HG03521 (cell line): ENCODE data around the gene DIAPH1.
"Not testable (repeated sequence)": the region's sequence is repeated elsewhere in the genome, so short reads cannot be mapped to it uniquely, and the experiment has no call there.

Source experiments
- ATAC-seq: cut with Tn5 transposase; IDR thresholded peaks from one replicate; pipeline ENCODE4 v1.9.1; 2021; ENCODE audit warnings: mild to moderate bottlenecking, moderate library complexity; ENCODE audit not compliant: unreplicated experiment

The DIAPH1 gene

DNA sequence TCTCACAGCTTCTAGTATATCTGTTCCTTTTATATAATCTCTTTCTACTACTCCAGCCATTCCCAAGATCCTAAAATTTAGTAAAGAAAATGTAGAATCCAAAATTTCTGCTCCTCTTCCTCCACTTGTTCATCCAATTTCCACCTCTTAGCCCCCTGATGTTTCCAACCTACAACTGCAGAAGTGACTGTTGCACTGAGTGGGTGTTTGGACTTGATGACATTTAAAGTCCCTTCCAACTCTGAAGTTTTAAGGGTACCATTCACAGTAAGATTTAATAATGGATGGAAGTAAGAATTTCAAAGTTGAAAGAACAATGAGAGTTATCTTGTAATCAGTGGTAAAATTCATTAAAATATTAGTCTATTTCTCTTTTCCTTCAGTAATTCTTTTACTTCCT is 5.5 kb downstream of the DIAPH1 start:
- no peak for ATAC-seq

DNA sequence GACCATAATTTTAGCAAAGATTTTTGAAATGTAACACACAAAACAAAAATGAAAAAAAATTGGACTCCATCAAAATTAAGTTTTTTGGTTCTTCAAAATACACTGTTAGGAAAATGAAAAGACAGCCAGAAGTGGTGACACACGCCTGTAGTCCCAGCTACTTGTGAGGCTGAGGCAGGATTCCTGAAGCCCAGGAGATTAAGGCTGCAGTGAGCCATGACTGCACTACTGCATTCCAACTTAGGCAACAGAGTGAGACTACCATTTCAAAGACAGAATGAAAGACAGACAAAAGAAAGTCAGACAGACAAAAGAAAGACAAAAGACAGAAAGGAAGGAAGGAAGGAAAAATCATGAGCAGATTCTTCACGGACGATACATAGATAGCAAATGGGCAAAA is 7.5 kb downstream of the DIAPH1 start:
- no peak for ATAC-seq

DNA sequence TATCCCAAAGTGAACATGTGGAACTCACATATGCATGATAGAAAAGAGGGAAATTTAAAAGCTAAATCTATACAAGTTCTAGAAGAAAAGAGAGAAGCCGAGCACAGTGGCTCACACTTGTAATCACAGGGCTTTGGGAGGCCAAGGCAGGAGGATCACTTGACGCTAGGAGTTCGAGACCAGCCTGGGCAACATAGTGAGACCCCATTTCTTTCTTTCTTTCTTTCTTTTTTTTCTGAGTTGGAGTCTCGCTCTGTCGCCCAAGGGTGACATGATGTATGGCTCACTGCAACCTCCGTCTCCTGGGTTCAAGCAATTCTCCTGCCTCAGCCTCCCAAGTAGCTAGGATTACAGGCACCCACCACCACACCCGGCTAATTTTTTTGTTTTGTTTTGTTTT is 8.9 kb downstream of the DIAPH1 start:
- ATAC-seq, result not testable (repeated sequence)

DNA sequence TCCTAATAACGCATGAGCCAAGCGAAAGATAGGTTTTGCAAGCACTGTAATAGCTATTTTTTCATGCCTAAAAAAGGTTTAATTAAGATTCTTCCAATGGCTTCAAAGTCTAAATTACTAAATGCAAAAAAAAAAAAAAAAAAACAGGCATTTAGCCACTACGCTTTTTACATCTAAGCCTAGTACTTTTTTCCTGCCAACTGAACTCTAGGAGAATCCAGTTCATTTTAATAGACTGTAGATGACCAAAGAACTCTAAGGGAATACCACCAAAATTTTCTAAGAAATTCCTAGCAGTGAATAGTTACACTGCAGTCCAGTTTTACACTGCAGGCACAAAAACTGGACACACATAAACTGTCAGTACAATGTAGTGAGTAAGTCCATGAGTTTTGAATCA is 9.8 kb downstream of the DIAPH1 start:
- ATAC-seq, result no peak

DNA sequence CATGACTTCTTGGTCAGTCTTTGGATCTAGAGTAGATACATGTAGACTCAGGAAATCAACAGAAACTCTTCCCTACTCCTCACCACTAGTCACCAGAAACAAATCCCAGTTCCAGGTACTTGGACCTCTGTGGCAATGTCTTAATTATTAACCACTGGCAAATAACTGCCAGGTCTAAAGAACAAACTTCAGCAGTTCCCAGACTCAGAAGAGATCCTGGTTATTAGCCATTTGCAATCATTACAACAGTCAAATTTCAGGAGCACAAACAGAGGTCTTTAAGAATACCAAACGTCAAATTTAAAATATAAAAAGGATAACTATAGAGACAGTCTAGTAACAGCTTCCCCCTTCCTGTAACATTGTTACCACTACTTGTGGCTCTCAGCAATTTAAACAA is 10.2 kb downstream of the DIAPH1 start:
- ATAC-seq, result no peak

DNA sequence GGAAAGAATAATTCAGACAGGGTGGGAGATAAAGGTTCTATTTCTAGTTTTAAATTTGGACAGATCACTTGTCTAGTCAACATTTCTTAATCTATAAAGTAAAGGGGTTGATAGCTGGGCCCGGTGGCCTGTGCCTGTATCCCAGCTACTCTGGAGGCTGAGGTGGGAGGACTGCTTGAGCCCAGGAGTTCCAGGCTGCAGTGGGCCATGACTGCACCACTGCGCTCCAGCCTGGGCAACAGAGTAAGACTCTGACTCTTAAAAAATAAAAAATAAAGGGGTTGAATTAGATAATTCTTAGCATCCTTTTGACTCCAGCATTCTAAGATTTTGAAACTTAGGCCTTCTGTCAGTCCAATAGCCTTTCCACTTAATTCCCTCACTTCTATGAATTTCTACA is 10.8 kb downstream of the DIAPH1 start:
- no peak for ATAC-seq

DNA sequence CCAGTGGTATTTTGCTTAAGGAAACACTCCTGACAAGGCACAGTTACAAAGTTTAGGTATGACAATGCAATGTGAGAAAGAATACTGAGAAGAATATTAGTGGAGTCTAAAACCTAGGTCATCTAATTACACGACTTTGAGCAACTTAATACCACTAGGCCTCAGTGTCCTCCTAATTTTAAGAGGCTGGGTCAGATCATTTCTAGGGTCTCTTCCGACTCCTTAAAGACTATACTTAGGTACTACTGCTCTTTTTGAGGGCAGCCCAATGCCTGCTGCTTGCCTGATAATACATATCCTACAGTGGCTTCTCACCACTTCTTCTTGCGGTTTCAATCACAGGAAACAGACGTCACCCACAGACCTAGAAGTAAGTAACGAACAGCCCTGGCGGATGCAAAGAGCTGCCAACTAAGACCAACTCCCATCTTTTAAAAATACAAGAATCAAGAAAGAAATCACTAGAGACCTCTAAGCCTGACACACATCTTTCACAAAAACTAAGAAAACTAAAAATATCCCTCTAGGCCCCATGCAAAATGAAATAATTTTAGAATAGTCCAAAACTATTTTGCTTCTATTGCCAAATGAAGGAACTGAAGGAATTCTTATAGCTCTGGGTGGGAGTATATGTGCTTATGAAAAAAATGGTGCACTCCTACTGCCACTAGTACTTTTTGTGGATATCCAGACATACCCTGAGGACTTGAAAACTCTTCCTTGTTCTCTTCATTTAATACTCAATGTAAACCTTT is 13.1 kb downstream of the DIAPH1 start:
- peak; percentile 93 for ATAC-seq

DNA sequence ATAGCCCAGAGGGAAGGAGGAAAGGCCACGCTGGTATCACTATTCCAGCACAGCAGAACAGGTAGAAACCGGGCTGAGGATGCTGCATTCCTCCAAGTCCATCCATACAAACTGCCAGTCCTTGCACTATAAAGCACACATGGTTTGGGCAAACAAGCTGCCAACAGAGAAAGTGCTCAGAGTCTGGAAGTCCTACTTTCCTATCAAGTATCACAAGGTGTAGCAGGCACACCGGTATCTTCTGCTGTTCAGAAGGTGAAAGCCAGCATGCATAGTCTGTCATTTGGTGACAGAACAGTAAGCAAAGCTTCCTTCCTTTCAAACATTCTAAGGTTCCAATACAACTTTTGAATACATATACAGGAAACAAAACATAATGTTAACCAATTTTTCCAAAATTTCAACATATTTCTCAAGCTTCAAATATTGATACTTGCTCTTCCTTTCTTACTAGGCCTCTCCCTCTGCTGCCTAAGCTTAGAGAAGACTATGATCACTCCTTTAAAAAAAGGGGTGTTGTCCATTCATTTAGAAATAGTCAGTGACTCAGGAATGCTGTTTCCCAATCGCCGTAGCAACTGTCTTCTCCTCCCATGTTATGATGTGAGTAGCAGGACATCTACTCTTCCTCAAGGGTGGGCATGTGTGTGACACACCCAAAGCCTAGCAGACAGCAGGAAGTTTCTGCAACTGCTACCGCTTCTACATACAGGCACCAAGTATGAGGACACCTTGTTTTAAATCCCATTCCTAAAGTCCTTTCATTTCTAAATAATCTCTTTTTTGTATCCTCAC is 14.7 kb downstream of the DIAPH1 start:
- no peak for ATAC-seq

DNA sequence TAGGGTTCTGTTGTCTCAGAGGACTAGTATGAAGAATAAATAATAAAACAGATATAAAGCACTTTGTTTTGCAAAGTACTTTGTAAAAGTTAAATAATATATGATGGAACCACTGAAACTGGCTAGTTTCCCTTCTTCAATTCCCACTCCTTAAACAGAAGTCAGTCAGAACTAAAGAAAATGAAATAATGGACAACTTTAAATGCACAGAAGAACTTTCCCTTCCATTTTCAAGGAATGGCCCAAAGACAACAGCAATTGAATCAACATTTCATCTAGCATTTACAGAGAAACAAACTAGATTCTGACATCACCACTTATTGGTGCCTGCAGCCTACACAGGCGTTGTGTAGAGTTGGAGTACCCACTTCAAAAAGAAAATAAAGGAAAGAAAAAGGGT is 16.2 kb downstream of the DIAPH1 start:
- ATAC-seq, result no peak

DNA sequence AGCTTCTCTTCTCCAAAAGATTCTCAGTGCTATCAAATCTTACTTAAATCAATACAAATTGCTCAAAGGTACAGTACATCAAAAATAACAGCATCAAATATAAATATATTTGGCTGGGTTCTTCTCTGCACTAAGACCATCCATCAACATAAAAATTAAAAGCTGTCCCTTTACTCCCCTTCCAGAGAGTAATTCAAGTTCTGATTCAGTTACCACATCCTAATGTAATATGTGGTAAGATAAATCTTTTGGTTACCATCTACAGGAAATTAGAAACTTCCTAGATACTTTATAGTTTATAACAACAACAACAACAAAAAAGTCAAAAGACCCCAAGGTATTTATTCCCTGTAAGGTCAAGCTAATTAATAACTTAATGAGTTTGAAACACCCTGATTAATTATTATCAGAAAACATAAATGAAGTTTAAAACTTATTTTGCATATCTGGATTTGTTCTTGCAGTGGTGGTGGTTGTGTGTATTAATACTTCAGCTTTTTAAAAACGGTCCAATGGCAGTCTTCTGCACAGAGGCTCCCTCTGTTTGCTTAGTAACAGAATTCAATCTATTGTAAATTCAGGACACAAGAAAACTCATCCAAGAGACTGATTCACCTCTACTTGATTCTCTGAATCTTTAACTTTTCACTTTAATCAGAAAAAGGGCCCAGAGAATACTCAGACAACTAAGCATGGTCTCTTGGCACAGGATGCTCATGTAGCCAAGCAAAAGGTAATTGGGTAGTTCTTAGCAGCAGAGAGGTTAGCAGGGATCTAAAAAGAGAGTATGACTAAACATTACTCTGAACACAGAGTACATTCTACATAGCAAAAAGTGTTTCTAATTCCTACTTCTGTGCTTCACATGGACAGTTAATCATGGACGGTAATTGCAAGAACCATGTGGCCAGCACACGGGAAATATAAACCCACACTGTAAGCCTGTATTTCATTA is 20.1 kb downstream of the DIAPH1 start:
- ATAC-seq, result no peak

DNA sequence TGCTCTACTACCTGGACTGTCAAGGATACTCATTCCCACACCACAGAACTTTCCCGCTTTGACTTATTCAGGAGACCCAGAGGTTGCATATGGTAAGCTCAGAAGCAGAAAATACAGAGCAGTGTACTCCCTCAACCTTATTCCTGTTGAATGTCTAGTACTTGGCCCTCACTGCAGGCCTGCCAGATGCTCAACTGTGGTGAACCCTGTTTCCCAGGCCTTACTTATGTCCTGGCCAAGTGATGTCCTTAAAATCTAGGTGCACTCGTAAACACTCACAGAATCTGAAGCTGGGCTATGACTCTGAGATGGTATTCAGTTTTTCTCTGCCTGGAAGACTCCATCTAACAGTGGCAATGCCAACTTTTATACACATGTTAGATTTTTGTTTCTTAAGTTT is 21.0 kb downstream of the DIAPH1 start:
- ATAC-seq, result no peak

DNA sequence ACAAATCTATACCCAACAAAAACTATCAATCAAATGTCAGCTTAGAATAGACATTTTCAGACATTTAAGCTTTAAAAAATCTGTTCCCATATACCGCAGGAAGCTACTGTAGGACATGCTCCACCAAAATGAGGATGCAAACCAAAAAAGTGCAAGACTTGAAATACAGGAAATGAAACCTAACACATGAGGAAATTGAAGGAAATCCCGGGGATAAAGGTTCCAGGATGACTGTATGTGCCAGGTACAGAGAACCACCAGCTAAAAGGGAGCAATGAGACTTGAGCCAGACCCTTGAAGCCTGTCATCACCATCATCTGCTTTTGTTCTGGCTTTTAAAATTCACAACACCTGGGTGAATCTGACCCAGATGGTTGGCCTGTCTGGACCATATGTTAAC is 21.4 kb downstream of the DIAPH1 start:
- no peak for ATAC-seq

DNA sequence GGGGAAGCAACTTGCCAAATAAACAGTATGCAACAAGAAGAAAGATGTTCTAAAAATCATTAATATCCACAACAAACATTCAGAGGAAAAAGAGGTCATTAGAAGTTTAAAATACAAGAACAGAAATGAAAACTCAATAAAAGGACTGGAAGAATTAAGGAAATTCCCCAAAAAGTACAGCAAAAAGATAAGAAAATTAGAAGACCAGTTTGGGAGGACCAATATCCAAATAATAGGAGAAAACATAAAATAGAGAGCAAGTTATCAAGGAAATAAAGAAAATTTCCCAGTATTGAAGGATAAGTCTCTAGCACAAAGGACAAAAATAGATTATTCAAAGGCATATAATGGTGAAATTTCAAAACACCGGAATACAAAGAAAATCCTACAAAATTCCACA is 21.9 kb downstream of the DIAPH1 start:
- no peak for ATAC-seq

DNA sequence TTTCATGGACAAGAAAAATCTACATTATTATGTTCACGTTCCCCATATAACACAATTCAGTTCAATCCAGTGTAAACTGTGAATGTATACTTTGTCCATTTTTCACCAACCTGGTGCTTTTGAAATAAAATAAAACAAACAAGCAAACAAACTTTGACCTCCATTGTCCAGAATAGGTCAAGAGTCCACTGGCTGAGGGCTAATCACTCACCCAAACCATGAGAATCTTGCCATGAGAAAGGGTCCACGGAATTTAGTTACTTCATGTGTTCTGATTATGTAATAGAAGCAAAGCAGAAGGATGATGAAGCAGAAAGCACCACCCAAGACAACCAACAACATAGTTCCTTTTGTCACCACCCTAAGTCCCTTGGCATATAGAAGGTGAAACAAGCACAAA is 28.7 kb downstream of the DIAPH1 start:
- no peak for ATAC-seq

DNA sequence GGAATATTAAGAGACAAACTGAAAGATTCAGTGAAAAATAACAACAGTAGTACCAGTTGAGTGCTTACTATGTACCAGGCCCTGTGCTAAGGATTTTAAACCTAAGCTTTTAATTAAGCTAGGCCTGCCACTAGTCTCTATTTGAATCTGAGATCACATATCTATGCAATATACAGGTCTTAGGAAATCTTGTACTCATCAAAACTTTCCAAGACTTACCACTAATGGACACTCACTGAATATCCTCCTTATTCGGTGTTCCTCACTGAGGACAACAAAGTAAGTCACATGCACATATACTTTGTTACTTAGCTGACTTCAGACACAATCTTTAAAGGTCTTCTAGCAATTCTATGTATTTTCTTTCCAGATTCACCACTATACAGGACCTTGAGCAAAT is 32.6 kb downstream of the DIAPH1 start:
- no peak for ATAC-seq

DNA sequence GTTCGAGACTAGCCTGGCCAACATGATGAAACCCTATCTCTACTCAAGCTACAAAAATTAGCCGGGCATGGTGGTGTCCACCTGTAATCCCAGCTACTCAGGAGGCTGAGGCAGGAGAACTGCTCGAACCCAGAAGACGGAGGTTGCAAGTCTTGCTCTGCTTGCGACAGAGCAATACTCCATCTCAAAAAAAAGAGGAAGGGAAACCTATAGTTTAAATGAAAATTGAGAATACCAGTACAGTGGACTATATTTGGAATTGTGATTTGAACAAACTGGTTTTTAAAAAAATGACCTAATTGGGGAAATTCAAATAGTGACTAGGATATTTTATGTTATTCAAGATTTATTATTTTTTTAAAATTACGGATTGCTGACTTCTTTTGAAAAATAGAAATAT is 33.2 kb downstream of the DIAPH1 start:
- no peak for ATAC-seq

DNA sequence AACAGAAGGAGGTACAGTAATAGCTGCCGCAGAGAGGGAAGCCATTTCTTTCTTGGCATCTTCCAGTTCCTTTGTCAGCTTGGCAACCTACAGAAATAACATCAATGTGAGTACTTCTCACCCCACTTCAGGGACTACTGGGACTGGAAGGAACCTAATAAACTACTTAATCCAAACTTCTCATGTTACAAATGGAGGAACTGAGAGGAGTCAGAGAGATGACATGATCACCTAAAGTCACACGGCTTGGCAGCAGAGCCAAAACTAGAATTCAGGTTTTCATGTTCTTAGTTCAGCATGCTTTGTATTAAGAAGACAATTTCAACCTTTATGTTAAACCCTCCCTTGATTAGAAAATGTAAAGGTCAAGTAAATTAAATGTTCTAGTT is 44.7 kb downstream of the DIAPH1 start:
- no peak for ATAC-seq

DNA sequence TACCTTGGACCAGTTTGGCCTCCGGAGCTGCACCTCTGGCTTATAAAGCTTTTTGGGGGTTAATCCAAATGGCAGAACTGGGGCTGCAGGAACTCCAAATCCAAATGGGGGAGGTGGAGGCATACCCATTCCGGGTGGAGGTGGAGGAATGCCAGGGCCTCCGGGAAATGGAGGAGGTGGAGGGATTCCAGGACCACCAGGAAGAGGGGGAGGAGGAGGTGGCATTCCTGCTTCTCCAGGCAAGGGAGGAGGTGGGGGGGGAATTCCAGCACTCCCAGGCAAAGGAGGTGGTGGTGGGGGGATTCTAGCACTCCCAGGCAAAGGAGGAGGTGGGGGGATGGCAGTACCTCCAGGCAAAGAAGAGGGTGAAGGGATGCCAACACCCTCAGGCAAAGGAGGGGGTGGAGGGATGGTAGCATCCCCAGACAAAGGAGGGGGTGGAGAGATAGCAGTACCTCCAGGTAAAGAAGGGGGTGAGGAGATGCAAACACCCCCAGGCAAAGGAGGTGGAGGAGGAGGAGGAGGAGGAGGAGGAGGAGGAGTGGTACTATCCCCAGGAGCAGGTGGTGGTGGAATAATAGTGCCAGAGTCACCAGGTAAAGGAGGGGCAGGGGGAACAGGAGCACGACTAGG is 45.2 kb downstream of the DIAPH1 start:
- ATAC-seq, result no peak

DNA sequence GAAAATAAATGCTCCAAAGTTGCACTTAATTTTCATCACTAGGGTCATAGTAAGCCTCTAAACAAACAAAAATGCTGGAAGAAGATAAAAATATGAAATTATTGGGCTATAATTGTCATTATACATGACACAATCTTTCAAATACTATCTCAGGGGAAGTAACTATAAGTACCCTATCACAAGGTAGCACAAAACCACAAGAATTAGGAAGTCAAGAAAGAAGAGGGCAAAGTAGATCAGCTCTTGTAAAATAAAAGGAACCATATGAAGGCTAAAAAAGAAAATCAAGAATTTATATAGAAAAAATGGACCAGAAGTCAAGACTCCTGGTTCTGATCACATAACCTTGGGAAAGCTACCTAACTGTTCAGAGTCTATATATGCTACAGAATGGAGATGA is 48.1 kb downstream of the DIAPH1 start:
- no peak for ATAC-seq

DNA sequence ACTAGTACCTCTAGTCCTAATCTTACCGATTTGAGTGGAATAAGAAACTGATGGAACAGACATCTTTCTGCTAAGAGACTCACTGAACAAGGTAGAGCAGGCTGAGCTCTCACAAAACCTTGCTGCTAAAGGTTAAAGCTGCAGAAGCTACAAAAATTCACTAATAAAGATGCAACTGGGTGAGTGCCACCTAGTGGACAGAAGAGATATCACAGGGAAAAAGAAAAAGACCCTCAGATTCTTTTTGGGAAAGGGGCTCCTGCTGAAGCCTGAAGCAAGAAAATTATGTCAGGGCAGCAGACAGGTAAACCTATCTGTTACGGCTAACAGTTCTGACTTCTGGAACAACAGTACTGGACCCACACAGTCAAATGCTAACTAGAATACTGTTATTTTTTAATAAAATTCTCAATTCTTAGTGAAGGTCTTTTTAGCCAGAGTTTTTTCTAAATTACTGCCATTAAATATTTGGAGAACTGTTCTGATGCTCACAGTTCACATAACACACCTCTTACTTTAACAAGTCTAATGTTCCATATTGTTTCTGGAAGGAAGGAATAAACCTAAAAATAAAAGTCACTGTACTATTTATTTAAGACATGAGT is 51.2 kb downstream of the DIAPH1 start:
- ATAC-seq, result no peak
